GM12891 (cell line): Measurements from ENCODE around the gene DOC2A.

Experiments used
- DNase-seq: peaks from one replicate; pipeline ENCODE4 v3.0.0; 2011; ENCODE audit warnings: low spot score; ENCODE audit not compliant: insufficient read length
- FAIRE-seq: peaks from 2 replicates; lab custom pipeline; 2011; peaks lifted over from hg19 to GRCh38; lab: Jason Lieb, UNC
- PAX5 ChIP-seq: IDR thresholded peaks from 2 replicates; pipeline ENCODE4 v1.6.1; 2011; ENCODE audit warnings: low read length, moderate library complexity, mild to moderate bottlenecking; ENCODE audit not compliant: insufficient read depth, severe bottlenecking
- POLR2A ChIP-seq: IDR thresholded peaks from 2 replicates; pipeline ENCODE4 v1.6.1; 2011; ENCODE audit warnings: low read depth, low read length, control low read depth
- POLR2AphosphoS5 ChIP-seq: IDR thresholded peaks from 2 replicates; pipeline ENCODE4 v1.6.1; 2011; ENCODE audit warnings: low read depth, low read length, control low read depth
- POU2F2 ChIP-seq: IDR thresholded peaks from 2 replicates; pipeline ENCODE4 v1.6.1; 2011; ENCODE audit warnings: low read depth, mild to moderate bottlenecking, control low read depth, low read length, moderate library complexity
- SPI1 ChIP-seq: IDR thresholded peaks from 2 replicates; pipeline ENCODE4 v1.6.1; 2011; ENCODE audit warnings: low read depth, low read length, control low read depth
- TAF1 ChIP-seq: IDR thresholded peaks from 2 replicates; pipeline ENCODE4 v1.6.1; 2011; ENCODE audit warnings: low read depth, low read length, control low read depth

DOC2A gene

DNA sequence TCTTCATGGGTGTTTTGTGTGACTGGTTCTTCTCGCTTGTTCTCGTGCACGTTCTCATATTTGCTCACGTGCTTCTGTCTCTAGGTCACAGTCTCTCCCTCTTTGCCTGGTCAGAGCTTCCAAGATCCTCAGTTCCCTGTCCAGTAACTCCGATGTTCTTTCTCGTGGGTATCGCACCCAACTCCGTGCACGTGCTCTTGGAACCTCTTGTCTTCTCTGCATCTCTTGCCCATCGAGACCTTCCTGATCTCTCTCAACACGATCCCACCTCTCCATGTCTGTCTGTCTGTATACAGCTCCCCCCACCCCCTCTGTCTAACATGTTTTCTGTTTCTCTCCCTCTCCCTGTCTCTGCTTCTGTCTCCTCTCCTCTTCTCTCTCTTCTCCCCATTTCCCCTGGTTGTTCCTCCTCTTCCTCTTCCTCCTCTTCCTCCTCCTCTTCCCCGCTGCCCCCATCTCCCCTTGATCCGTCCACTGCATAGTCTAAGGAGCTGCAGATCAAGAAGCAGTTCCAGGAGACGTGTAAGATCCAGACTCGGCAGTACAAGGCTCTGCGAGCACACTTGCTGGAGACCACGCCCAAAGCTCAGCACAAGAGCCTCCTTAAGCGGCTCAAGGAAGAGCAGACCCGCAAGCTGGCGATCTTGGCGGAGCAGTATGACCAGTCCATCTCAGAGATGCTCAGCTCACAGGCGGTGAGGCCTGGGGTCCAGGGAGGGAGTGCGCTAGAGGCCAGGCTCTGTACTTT lies 21.5 kb downstream of the DOC2A start:
- no peak for TF ChIP-seq SPI1
- no peak for TF ChIP-seq POLR2AphosphoS5
- TF ChIP-seq PAX5, result no peak
- TF ChIP-seq POU2F2, result no peak
- no peak for TF ChIP-seq TAF1
- no peak for TF ChIP-seq POLR2A
- DNase-seq (no peak), FAIRE-seq (no peak)

DNA sequence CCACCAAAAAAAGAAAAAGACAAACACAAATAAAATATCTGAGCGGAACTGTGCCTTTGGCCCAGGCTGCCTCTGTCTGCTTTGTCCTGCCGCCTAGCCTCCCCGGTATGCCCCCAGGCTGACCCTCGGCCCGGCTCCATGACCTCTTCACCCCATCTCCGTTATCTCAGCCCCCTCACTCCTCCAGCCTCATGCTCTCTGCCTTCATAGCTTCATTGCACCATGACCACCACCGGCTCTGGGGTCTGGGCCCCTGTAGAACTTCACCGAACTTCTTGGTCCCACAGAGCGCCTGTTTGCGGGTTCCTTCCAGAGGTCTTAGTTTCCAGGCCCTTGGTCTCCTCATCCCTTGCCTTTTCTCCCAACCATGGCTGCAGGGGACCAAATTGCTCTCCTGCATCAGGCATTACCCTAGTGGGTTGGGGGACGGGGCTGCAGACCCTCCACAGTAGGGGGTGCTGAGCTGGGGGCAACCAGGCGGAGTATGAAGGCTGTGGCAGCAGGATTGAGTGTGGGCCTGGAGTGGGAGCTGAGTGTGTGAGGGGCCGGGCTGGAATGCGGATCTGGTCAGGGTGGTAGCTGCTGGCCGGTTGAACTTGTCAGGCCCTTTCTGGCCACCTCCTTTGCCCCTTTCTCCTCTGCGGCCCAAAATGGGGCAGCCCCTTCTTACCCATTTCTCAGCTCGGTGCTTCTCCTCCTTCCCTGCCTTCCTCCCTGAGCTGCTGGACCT lies 22.3 kb downstream of the DOC2A start:
- TF ChIP-seq POLR2A, result no peak
- no peak for TF ChIP-seq POLR2AphosphoS5
- no peak for TF ChIP-seq POU2F2
- TF ChIP-seq PAX5, result no peak
- TF ChIP-seq SPI1, result no peak
- TF ChIP-seq TAF1, result no peak
- no peak for FAIRE-seq
- DNase-seq, result no peak

GRCh38 chr16:29987371-29988085 lies 23.3 kb downstream of the DOC2A start:
- FAIRE-seq, result no peak
- no peak for TF ChIP-seq PAX5
- no peak for DNase-seq

GRCh38 chr16:29986931-29987330 lies 23.9 kb downstream of the DOC2A start:
- FAIRE-seq (no peak), DNase-seq (no peak)
- TF ChIP-seq PAX5, result no peak
- TF ChIP-seq TAF1, result no peak
- no peak for TF ChIP-seq POLR2A
- no peak for TF ChIP-seq POLR2AphosphoS5
- TF ChIP-seq SPI1, result no peak
- no peak for TF ChIP-seq POU2F2

- TF ChIP-seq POLR2A (no peak), TAF1 (no peak), POU2F2 (no peak), PAX5 (no peak), SPI1 (no peak), POLR2AphosphoS5 (no peak)
- FAIRE-seq (no peak), DNase-seq (no peak)
Measured at GRCh38 chr16:29986231-29986630, 24.6 kb downstream of the DOC2A start.

- no peak for FAIRE-seq
- DNase-seq, result no peak
- TF ChIP-seq TAF1 (no peak), POU2F2 (no peak), SPI1 (no peak), PAX5 (no peak), POLR2A (no peak), POLR2AphosphoS5 (no peak)
Measured at GRCh38 chr16:29985271-29985811, 25.5 kb downstream of the DOC2A start.

DNA sequence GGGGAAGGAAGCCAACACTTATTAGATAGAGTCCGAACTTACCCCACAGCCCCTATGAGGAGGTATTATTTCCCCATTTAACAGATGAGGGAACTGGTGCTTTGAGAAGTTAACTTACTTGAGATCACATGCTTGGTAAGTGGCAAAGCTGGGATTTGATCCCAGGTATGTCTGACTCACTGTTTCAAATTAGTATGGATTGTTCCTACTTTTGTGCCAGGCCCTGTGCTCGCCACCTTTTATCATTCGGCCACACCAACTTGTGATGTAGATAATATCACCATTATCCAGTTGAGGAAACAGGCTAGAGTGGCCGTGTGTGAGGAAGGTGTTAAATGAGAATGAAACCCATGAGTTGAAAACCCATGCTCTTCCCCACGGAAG lies 26.1 kb downstream of the DOC2A start:
- FAIRE-seq (no peak), DNase-seq (no peak)
- no peak for TF ChIP-seq TAF1
- no peak for TF ChIP-seq POLR2A
- TF ChIP-seq SPI1, result no peak
- no peak for TF ChIP-seq POLR2AphosphoS5
- TF ChIP-seq POU2F2, result no peak
- TF ChIP-seq PAX5, result no peak

- DNase-seq, result no peak
- FAIRE-seq, result no peak
- TF ChIP-seq POLR2AphosphoS5 (no peak), POU2F2 (no peak), POLR2A (no peak), SPI1 (no peak), PAX5 (no peak)
Measured at GRCh38 chr16:29984137-29984763, 26.6 kb downstream of the DOC2A start.
